Neural cell (in vitro differentiated cells): ENCODE measurements around the gene SLC25A26.

Source experiments
- EP300 ChIP-seq: fragments of 450-650 bp; conservative IDR thresholded peaks from 2 replicates; pipeline ENCODE4 v1.6.1; 2014; ENCODE audit warnings: antibody characterized with exemption, mild to moderate bottlenecking, moderate library complexity; ENCODE audit not compliant: poor library complexity, severe bottlenecking
- EZH2 ChIP-seq: fragments of 200-600, 300-800 bp; shearing (Covaris generic), sonication (generic); IDR thresholded peaks from 2 replicates; pipeline ENCODE4 v1.6.1; 2014; ENCODE audit warnings: antibody characterized with exemption, low read length, borderline replicate concordance, mild to moderate bottlenecking; ENCODE audit not compliant: insufficient read depth, poor library complexity, severe bottlenecking
- MXI1 ChIP-seq: fragments of 450-650 bp; conservative IDR thresholded peaks from 2 replicates; pipeline ENCODE4 v1.6.1; 2014; ENCODE audit warnings: antibody characterized with exemption, mild to moderate bottlenecking; ENCODE audit not compliant: poor library complexity, severe bottlenecking
- POLR2AphosphoS5 ChIP-seq: IDR thresholded peaks from 2 replicates; pipeline ENCODE4 v1.6.1; 2012
- RAD21 ChIP-seq: fragments of 450-650 bp; conservative IDR thresholded peaks from 2 replicates; pipeline ENCODE4 v1.6.1; 2014; ENCODE audit warnings: antibody characterized with exemption, mild to moderate bottlenecking, moderate library complexity
- SMC3 ChIP-seq: fragments of 450-650 bp; conservative IDR thresholded peaks from 2 replicates; pipeline ENCODE4 v1.6.1; 2014; ENCODE audit warnings: antibody characterized with exemption, mild to moderate bottlenecking, moderate library complexity; ENCODE audit not compliant: poor library complexity
- TAF1 ChIP-seq: IDR thresholded peaks from 2 replicates; pipeline ENCODE4 v1.6.1; 2012; ENCODE audit warnings: low read depth
- TF ChIP-seq, protein P1 (sequence below): fragments of 450-650 bp; IDR thresholded peaks from 2 replicates; pipeline ENCODE4 v1.5.1; 2014; ENCODE audit warnings: antibody characterized with exemption, mild to moderate bottlenecking, moderate library complexity; ENCODE audit not compliant: poor library complexity, severe bottlenecking
- TF ChIP-seq, protein P2 (sequence below): IDR thresholded peaks from 2 replicates; pipeline ENCODE4 v1.6.1; 2012; ENCODE audit warnings: borderline replicate concordance

DNA sequence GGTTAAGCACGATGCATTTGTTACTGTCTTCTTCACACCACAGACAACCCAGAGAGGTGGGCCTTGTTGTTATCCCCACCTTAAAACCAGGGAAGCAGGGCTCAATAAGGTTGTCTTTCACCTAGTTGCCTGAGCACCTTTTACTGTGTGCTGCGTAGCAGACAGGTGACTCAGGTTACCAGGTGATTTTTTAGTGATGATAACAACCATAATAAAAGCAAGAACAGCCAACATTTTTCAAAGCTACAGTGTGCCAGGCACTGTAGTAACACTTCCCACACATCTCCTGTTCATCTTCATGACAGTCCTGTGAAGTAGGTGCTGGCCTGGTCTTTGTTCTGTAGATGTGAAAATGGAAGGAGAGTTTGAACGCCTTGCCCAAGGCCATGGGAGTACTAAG is 132.2 kb downstream of the SLC25A26 start:
- TF ChIP-seq, protein P1, sequence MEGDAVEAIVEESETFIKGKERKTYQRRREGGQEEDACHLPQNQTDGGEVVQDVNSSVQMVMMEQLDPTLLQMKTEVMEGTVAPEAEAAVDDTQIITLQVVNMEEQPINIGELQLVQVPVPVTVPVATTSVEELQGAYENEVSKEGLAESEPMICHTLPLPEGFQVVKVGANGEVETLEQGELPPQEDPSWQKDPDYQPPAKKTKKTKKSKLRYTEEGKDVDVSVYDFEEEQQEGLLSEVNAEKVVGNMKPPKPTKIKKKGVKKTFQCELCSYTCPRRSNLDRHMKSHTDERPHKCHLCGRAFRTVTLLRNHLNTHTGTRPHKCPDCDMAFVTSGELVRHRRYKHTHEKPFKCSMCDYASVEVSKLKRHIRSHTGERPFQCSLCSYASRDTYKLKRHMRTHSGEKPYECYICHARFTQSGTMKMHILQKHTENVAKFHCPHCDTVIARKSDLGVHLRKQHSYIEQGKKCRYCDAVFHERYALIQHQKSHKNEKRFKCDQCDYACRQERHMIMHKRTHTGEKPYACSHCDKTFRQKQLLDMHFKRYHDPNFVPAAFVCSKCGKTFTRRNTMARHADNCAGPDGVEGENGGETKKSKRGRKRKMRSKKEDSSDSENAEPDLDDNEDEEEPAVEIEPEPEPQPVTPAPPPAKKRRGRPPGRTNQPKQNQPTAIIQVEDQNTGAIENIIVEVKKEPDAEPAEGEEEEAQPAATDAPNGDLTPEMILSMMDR, result no peak
- TF ChIP-seq EZH2 (no peak), POLR2AphosphoS5 (no peak), SMC3 (no peak), EP300 (no peak), TAF1 (no peak), MXI1 (no peak), RAD21 (no peak)
- TF ChIP-seq, protein P2, sequence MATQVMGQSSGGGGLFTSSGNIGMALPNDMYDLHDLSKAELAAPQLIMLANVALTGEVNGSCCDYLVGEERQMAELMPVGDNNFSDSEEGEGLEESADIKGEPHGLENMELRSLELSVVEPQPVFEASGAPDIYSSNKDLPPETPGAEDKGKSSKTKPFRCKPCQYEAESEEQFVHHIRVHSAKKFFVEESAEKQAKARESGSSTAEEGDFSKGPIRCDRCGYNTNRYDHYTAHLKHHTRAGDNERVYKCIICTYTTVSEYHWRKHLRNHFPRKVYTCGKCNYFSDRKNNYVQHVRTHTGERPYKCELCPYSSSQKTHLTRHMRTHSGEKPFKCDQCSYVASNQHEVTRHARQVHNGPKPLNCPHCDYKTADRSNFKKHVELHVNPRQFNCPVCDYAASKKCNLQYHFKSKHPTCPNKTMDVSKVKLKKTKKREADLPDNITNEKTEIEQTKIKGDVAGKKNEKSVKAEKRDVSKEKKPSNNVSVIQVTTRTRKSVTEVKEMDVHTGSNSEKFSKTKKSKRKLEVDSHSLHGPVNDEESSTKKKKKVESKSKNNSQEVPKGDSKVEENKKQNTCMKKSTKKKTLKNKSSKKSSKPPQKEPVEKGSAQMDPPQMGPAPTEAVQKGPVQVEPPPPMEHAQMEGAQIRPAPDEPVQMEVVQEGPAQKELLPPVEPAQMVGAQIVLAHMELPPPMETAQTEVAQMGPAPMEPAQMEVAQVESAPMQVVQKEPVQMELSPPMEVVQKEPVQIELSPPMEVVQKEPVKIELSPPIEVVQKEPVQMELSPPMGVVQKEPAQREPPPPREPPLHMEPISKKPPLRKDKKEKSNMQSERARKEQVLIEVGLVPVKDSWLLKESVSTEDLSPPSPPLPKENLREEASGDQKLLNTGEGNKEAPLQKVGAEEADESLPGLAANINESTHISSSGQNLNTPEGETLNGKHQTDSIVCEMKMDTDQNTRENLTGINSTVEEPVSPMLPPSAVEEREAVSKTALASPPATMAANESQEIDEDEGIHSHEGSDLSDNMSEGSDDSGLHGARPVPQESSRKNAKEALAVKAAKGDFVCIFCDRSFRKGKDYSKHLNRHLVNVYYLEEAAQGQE, result no peak
